ENCODE measurements around the gene GRIA2.

Gene GRIA2

GRCh38 chr4:157221426-157221894 is 932 bp downstream of the GRIA2 start:
- DNase-seq (ENCODE audit: insufficient read length, low spot score) (no peak), FAIRE-seq (no peak)
- no peak for TF ChIP-seq POLR2AphosphoS5 (IDR thresholded peaks at IDR 0.05; ENCODE audit: low read depth, low read length)
- no peak for TF ChIP-seq PAX5 (IDR thresholded peaks at IDR 0.05; ENCODE audit: insufficient read depth, low read length, severe bottlenecking)
- TF ChIP-seq SPI1 (IDR thresholded peaks at IDR 0.05; ENCODE audit: low read depth, low read length): no peak
- TF ChIP-seq POLR2A (IDR thresholded peaks at IDR 0.05; ENCODE audit: low read depth, low read length): no peak
- TF ChIP-seq TAF1 (IDR thresholded peaks at IDR 0.05; ENCODE audit: low read depth, low read length): no peak
- no peak for TF ChIP-seq POU2F2 (IDR thresholded peaks at IDR 0.05; ENCODE audit: low read depth, low read length)

DNA sequence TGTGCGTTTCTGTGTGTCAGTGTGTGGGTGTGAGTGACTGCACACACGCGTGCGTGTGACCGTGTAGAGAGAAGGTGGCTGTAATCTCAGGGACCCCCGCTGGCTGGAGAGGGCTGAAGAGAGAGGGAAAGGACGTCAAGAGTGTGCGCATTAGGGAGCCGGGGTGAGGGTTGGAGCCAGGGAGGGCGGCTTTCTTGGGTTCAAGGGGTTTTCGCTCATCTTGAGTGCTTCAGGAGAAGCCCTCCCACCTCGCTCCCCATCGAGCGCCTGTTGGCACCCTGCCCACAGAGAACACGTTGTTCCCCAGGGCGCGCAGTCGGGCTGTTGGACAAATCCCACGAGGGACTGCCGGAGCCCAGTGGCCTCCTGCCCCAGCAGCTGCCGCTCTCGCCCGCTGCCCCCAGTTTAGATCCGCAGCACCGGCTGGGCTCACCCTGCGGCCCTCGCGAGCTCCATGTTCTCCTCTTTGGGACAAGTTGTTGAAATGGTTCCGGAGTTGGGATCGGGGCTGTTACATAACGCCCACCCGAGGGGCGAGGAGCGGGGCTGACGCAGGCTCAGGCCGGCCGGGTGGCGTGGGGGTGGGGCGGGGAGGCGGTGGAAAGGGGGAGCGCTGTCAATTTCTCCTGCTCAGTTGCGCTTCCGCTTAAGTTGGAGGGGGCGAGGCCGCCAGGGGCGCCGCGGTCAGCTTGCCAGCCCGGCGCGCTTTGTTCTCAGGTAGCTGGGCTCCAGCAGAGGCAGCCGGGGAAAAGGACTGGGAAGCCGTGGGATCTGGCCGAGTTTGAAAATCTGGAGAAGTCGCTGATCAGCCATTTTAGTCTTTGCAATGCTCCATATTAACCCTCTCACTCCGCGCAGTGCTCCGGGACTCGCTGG is 1.6 kb downstream of the GRIA2 start:
- DNase-seq (ENCODE audit: insufficient read length, low spot score): no peak
- TF ChIP-seq POU2F2 (IDR thresholded peaks at IDR 0.05; ENCODE audit: low read depth, low read length): no peak
- TF ChIP-seq POLR2A (IDR thresholded peaks at IDR 0.05; ENCODE audit: low read depth, low read length): no peak
- TF ChIP-seq TAF1 (IDR thresholded peaks at IDR 0.05; ENCODE audit: low read depth, low read length): no peak
- no peak for TF ChIP-seq POLR2AphosphoS5 (IDR thresholded peaks at IDR 0.05; ENCODE audit: low read depth, low read length)
- TF ChIP-seq SPI1 (IDR thresholded peaks at IDR 0.05; ENCODE audit: low read depth, low read length): no peak
- TF ChIP-seq PAX5 (IDR thresholded peaks at IDR 0.05; ENCODE audit: insufficient read depth, low read length, severe bottlenecking): no peak

DNA sequence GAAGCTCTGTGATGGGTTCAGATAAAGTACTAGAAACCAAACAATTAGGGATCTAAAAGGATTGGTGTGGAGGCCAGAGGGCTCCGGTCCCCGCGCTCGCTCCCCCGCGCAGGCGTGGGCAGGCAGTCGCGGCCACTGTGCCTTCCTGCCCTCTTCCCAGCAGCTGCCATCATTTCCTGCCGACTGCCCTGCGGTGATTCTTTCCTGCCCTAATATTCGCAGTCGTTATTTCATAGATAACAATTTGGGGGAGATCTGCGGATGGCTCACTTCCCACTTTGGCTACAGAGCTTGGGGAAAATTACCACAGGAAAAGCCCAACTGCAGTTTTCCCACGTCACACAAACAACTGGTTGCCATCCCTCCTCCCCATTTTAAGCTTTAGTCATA is 2.2 kb downstream of the GRIA2 start:
- FAIRE-seq: no peak
- no peak for TF ChIP-seq SPI1 (IDR thresholded peaks at IDR 0.05; ENCODE audit: low read depth, low read length)
- no peak for DNase-seq (ENCODE audit: insufficient read length, low spot score)

More for the DNA sequence above, 1.6 kb downstream of the GRIA2 start:
- FAIRE-seq: no peak

GRCh38 chr4:157223456-157223855 is 2.9 kb downstream of the GRIA2 start:
- no peak for TF ChIP-seq PAX5 (IDR thresholded peaks at IDR 0.05; ENCODE audit: insufficient read depth, low read length, severe bottlenecking)
- no peak for TF ChIP-seq TAF1 (IDR thresholded peaks at IDR 0.05; ENCODE audit: low read depth, low read length)
- TF ChIP-seq POLR2A (IDR thresholded peaks at IDR 0.05; ENCODE audit: low read depth, low read length): no peak
- FAIRE-seq: no peak
- no peak for DNase-seq (ENCODE audit: insufficient read length, low spot score)

DNA sequence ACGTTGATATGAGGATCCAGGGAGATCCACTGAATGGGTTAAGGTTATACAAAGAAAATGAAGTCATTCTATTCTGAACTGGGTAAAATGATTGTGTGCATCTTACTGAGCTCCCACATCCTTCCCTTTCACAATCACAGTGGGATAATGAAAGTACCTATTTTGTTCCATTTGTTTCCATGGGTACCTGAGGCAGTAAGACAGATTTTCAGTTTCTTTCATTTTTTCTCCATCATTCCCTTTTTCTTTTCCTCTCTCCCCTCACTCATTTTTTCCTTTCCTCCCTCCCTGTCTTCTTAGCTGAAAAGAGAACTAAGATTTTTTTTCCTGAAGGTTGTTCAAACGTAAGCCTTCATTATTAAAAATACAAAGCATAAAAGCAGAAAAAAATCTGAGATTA is 4.6 kb downstream of the GRIA2 start:
- FAIRE-seq (no peak), DNase-seq (ENCODE audit: insufficient read length, low spot score) (no peak)
- TF ChIP-seq TAF1 (IDR thresholded peaks at IDR 0.05; ENCODE audit: low read depth, low read length): no peak
- no peak for TF ChIP-seq POLR2AphosphoS5 (IDR thresholded peaks at IDR 0.05; ENCODE audit: low read depth, low read length)
- TF ChIP-seq PAX5 (IDR thresholded peaks at IDR 0.05; ENCODE audit: insufficient read depth, low read length, severe bottlenecking): no peak
- TF ChIP-seq SPI1 (IDR thresholded peaks at IDR 0.05; ENCODE audit: low read depth, low read length): no peak
- TF ChIP-seq POU2F2 (IDR thresholded peaks at IDR 0.05; ENCODE audit: low read depth, low read length): no peak
- no peak for TF ChIP-seq POLR2A (IDR thresholded peaks at IDR 0.05; ENCODE audit: low read depth, low read length)

GRCh38 chr4:157226035-157226434 is 5.5 kb downstream of the GRIA2 start:
- FAIRE-seq: no peak
- no peak for DNase-seq (ENCODE audit: insufficient read length, low spot score)
- no peak for TF ChIP-seq PAX5 (IDR thresholded peaks at IDR 0.05; ENCODE audit: insufficient read depth, low read length, severe bottlenecking)
- TF ChIP-seq POLR2A (IDR thresholded peaks at IDR 0.05; ENCODE audit: low read depth, low read length): no peak
- TF ChIP-seq POLR2AphosphoS5 (IDR thresholded peaks at IDR 0.05; ENCODE audit: low read depth, low read length): no peak
- TF ChIP-seq POU2F2 (IDR thresholded peaks at IDR 0.05; ENCODE audit: low read depth, low read length): no peak
- TF ChIP-seq TAF1 (IDR thresholded peaks at IDR 0.05; ENCODE audit: low read depth, low read length): no peak
- no peak for TF ChIP-seq SPI1 (IDR thresholded peaks at IDR 0.05; ENCODE audit: low read depth, low read length)

- FAIRE-seq: no peak
- TF ChIP-seq POLR2A (IDR thresholded peaks at IDR 0.05; ENCODE audit: low read depth, low read length) (no peak), POU2F2 (IDR thresholded peaks at IDR 0.05; ENCODE audit: low read depth, low read length) (no peak), TAF1 (IDR thresholded peaks at IDR 0.05; ENCODE audit: low read depth, low read length) (no peak), POLR2AphosphoS5 (IDR thresholded peaks at IDR 0.05; ENCODE audit: low read depth, low read length) (no peak)
- DNase-seq (ENCODE audit: insufficient read length, low spot score): no peak
Observed at GRCh38 chr4:157226601-157227000, 6.1 kb downstream of the GRIA2 start.

DNA sequence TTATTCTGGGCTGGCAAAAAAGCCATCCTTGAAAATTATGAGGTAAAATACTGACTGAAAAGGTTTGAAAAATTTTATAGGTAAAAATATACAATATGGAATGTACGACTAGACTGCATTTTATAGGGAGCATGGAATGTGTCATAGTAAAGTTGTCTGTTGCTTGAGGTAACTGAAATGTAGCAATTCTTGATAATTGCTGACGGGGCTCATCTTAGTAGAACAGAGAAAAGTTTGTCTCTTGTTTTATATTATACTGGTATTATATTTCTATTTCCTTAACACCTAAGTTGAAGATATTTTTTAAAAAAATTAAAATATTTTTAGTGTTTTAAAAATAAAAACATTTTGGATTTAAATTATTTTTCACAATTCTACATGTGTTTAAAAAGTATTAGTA is 11.0 kb downstream of the GRIA2 start:
- DNase-seq (ENCODE audit: insufficient read length, low spot score) (no peak), FAIRE-seq (no peak)
- TF ChIP-seq PAX5 (IDR thresholded peaks at IDR 0.05; ENCODE audit: insufficient read depth, low read length, severe bottlenecking) (no peak), POLR2A (IDR thresholded peaks at IDR 0.05; ENCODE audit: low read depth, low read length) (no peak)

- FAIRE-seq: no peak
- TF ChIP-seq SPI1 (IDR thresholded peaks at IDR 0.05; ENCODE audit: low read depth, low read length) (no peak), POLR2A (IDR thresholded peaks at IDR 0.05; ENCODE audit: low read depth, low read length) (no peak)
- DNase-seq (ENCODE audit: insufficient read length, low spot score): no peak
Observed at GRCh38 chr4:157242871-157243270, 22.3 kb downstream of the GRIA2 start.

GRCh38 chr4:157244348-157244747 is 23.8 kb downstream of the GRIA2 start:
- FAIRE-seq (no peak), DNase-seq (ENCODE audit: insufficient read length, low spot score) (no peak)
- TF ChIP-seq POU2F2 (IDR thresholded peaks at IDR 0.05; ENCODE audit: low read depth, low read length) (no peak), POLR2A (IDR thresholded peaks at IDR 0.05; ENCODE audit: low read depth, low read length) (no peak), TAF1 (IDR thresholded peaks at IDR 0.05; ENCODE audit: low read depth, low read length) (no peak), SPI1 (IDR thresholded peaks at IDR 0.05; ENCODE audit: low read depth, low read length) (no peak), POLR2AphosphoS5 (IDR thresholded peaks at IDR 0.05; ENCODE audit: low read depth, low read length) (no peak)
